OCI-LY1 (cell line): Measurements from ENCODE around the gene MLLT6.

Experiments used
- EZH2 ChIP-seq: fragments of 200-600 bp; sonication (generic), shearing (Covaris generic); IDR thresholded peaks from 2 replicates; pipeline ENCODE4 v1.8.0; 2017; ENCODE audit warnings: borderline replicate concordance, mixed run types, mild to moderate bottlenecking, antibody characterized with exemption, low read length, moderate library complexity, mixed read lengths
- TF ChIP-seq, protein P1 (sequence below): fragments of 200-600 bp; sonication (generic), shearing (Covaris generic); IDR thresholded peaks from 2 replicates; pipeline ENCODE4 v1.5.1; 2017; ENCODE audit warnings: mild to moderate bottlenecking, antibody characterized with exemption, low read length, moderate library complexity, mixed read lengths

DNA sequence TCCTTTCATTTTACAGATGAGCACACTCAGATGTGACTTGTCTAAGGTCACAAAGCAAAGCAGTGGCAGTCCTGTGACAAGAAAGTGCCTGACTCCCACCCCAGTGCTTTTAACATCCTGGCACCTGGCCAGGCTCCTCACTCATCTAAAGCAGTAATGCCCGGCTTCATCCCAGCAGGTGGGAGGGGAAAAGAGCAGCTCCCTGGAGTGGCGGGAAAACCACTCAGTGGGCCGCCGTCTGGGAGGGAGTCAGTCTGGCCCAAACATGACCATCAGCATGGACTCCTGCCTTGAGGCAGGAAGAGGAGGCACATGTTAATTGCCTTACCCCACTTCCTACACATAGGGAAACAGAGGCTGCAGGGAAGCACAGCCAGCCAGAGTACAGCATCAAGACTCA, 40.5 kb downstream of the MLLT6 start:
- TF ChIP-seq, protein P1, sequence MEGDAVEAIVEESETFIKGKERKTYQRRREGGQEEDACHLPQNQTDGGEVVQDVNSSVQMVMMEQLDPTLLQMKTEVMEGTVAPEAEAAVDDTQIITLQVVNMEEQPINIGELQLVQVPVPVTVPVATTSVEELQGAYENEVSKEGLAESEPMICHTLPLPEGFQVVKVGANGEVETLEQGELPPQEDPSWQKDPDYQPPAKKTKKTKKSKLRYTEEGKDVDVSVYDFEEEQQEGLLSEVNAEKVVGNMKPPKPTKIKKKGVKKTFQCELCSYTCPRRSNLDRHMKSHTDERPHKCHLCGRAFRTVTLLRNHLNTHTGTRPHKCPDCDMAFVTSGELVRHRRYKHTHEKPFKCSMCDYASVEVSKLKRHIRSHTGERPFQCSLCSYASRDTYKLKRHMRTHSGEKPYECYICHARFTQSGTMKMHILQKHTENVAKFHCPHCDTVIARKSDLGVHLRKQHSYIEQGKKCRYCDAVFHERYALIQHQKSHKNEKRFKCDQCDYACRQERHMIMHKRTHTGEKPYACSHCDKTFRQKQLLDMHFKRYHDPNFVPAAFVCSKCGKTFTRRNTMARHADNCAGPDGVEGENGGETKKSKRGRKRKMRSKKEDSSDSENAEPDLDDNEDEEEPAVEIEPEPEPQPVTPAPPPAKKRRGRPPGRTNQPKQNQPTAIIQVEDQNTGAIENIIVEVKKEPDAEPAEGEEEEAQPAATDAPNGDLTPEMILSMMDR: no peak
- no peak for TF ChIP-seq EZH2
